NCI-H1694 (cell line): Measurements from ENCODE around the gene ZMIZ1.

Source experiments
- DNase-seq: peaks from one replicate; lab custom pipeline; 2025; lab: John Stamatoyannopoulos, UW

ZMIZ1 gene

GRCh38 chr10:79119306-79119705, 50.5 kb downstream of the ZMIZ1 start:
- DNase-seq = no peak

- DNase-seq = no peak
These were observed 54.8 kb downstream of the ZMIZ1 start for GRCh38 chr10:79123547-79123963.

GRCh38 chr10:79124066-79124465, 55.3 kb downstream of the ZMIZ1 start:
- no peak for DNase-seq

GRCh38 chr10:79125092-79125491, 56.3 kb downstream of the ZMIZ1 start:
- DNase-seq = peak; percentile 16

DNA sequence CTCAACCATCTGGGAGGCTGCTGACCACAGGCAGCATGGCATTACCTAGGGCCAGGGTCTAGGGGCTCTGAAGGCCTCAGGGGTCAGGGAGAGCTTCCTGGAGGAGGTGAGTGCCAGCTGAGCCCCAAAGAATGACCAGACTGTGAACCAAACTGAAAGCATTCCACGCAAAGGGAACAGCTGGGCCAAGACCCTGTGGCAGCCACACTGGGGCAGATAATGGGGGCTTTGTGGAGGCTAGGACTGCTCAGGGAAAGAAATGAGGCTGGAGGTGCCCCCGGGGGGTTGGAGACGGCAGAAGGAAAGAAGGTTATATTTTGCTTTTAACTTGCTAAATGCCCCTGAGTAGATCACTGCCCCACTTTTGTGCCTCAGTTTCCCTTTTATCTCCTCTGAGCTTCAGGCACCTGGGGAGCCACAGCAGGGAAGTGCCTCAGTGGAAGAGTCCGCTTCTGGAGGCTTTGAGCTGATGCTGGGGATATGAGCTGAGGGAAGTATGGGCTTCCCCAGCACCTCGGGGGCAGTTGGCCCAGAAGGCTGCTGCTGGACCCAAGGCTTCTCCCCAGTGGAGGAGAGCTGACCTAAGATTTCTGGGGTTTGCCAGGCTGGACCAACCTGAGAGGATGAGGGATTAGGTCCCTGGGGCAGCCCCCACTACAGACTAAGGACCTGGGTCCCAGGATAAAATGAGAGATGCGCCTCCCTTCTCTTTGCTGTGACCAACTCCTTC, 57.8 kb downstream of the ZMIZ1 start:
- DNase-seq = no peak

GRCh38 chr10:79127151-79127961, 58.6 kb downstream of the ZMIZ1 start:
- no peak for DNase-seq

GRCh38 chr10:79128241-79128922, 59.6 kb downstream of the ZMIZ1 start:
- DNase-seq = no peak

DNA sequence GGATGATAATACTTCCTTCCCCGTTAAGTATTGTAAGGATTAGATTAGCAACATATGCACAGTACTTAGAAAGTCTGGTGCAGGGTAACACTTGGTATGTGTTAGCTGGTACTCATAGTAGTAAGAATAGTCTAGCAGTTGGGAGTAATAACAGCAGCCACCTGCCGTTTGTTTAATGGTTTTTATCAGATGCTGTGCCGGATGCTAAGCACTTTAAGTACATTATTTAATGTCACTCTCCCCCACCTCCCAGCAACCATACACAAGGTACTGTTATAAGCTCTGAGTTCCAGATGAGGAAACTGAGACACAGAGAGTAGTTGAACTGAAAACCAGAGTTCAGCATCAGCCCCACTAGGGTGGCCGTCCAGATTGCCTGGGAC, 60.1 kb downstream of the ZMIZ1 start:
- peak; percentile 26 for DNase-seq

DNA sequence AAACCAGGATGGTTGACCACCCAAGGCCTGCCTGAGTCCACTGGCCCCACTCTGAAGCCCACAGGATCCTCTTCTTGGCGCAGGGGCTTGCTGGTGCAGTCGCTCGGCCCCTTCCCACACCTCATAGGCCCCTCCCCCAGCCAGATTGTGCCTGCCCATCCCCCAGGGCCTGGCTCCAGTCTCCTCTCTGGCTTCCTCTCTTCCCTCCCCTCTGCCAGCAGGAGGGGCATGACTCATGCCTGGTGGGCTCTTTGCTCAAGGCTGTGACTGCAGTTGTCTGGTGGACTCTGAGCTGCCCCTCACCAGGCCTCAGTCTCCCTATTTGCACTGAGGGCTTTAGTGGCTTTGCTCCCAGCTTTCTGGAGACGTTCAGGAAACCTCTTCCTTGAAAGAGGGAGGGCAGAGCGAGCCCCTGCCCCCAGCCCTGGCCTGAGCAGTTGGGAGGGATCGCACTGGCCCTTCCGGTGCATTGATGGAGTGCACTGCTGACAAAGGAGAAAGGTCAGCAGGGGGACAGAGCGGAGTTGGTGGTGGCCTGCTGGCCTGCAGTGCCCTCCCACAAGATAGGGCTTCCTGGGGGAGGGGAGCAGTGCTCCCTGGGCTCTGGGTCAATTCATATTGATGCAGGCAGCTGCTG, 60.7 kb downstream of the ZMIZ1 start:
- peak; percentile 67 for DNase-seq

DNA sequence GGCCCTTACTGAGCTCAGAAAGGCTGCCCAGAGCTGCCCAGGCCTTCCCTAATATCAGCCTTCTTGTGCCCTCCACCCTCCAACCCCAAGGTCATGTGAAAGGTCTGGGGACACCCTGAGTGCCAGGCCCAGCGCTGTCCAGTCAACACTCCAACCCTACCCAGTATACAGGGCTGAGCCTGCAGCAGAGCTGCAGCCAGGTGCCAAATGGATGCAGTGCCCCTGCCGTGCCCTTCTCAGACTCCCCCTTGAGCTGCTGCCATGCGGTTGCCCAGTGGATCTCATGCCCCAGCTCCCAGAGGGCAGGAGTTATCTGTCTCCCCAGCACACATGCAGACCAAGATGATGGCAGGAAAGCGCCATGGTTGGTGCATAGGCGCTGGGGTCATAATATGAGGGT, 61.5 kb downstream of the ZMIZ1 start:
- DNase-seq = no peak

- no peak for DNase-seq
These were observed 62.1 kb downstream of the ZMIZ1 start for GRCh38 chr10:79130846-79131245.

GRCh38 chr10:79131836-79132631, 63.3 kb downstream of the ZMIZ1 start:
- DNase-seq = no peak

- DNase-seq = no peak
These were observed 64.1 kb downstream of the ZMIZ1 start for GRCh38 chr10:79132681-79133381.

DNA sequence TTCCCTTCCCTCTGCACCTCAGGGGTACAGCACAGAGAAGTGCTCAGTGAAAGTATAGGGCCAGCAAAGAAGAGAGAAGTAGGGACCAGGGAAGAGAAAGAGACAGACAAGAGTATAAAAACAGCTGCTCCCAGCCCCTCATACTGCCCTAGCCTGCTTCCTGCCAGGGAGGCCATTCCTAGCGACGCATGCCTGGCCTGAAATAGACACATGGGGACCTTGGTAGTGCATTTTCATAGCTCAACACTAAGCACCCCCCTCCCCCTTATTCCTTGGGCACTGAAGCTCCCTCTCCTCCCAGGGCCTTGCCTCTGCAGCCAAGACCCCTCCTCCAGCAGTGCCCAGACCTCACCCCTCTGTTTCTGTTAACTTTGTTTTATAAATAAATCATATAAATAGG, 64.7 kb downstream of the ZMIZ1 start:
- no peak for DNase-seq

DNA sequence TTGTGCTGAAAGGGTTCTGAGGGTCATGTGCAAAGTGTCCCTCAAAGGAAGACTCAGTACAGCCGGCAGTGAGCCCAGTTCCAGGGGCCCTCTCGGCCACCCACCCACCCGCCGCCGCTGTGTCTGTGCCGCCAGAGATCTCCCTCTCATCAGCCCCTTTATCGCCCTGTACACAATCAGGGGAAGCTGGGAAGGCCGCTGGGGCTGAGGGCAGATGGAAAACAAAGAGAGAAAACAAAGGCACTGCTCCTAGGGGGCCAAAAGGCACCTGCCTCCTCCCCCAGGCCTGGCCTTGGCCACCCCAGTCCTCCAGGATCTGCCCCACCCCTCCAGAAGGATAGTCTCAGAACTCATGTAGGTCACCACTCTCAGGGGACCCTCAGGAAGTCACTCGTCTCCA, 67.0 kb downstream of the ZMIZ1 start:
- no peak for DNase-seq

DNA sequence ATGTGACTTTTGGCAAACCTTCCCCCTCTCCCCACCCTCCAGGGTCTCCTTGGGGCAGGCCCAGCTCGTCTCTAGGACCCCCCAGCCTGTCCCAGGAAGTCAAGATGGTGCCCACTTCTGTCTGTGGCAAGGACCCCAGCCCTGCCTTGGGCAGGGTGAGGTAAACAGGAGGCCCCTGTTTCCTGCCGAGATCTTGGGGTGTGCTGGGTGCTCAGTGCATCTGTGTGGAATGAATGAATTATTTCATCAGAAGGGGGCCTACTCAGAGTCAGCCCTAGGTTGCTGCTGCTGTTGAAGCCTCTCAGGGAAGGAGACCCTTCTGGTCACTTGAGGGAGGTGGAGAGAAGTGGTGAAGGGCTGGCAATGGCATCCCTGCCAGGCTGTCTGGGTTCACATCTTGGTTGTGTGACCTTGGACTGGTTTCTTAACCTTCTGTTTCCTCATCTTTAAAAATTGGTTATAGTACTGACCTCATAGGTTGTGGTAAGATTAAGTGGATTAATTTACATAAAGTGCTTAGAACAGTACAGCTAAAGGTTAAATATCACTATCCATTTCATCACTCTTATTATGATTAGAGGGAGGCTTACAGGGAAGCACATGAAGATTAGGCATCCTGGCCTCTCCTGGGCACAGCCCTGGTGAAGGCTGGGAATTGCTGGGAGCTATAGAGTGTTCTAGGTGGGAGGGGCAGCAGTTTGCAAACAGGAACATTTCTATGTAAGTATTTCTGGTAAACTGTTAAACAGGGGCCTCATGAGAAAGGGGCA, 67.7 kb downstream of the ZMIZ1 start:
- no peak for DNase-seq

- DNase-seq = no peak
These were observed 68.6 kb downstream of the ZMIZ1 start for GRCh38 chr10:79137300-79137756.

GRCh38 chr10:79137826-79138225, 69.1 kb downstream of the ZMIZ1 start:
- DNase-seq = no peak

- DNase-seq = no peak
These were observed 69.8 kb downstream of the ZMIZ1 start for GRCh38 chr10:79138449-79139123.
